ENCODE data around the gene PTGIR. TPM values are rescaled to one million over a fixed set of nuclear protein-coding genes. Genes with fewer than 3 reads are reported as not detected.

The PTGIR gene
- total RNA-seq, 1 donor from 2014 or later = 0.27 TPM

- no peak for DNase-seq
- Mint-ChIP-seq H3K9me3 (ENCODE audit: unreplicated experiment) (peaks cover 13% of the 10 kb centered on the region), H3K4me3 (ENCODE audit: unreplicated experiment) (no peak overlapping the region)
Observed at GRCh38 chr19:46608581-46609345, 16.1 kb downstream of the PTGIR start.

GRCh38 chr19:46608178-46608577 lies 16.7 kb downstream of the PTGIR start:
- peaks cover 9% of the 10 kb centered on the region for H3K36me3 Mint-ChIP-seq (ENCODE audit: unreplicated experiment)
- H3K9me3 Mint-ChIP-seq (ENCODE audit: unreplicated experiment) = peaks cover 13% of the 10 kb centered on the region
- H3K27me3 Mint-ChIP-seq (ENCODE audit: unreplicated experiment) = peaks cover 10% of the 10 kb centered on the region
- peak overlapping the region; percentile 70 for H3K27ac Mint-ChIP-seq (ENCODE audit: unreplicated experiment)
- peak overlapping the region; percentile 38 for H3K4me3 Mint-ChIP-seq (ENCODE audit: unreplicated experiment)
- TF ChIP-seq CTCF (IDR thresholded peaks at IDR 0.05; ENCODE audit: partially characterized antibody, unreplicated experiment) = no peak
- peaks cover 26% of the 10 kb centered on the region for H3K4me1 Mint-ChIP-seq (ENCODE audit: low read depth, unreplicated experiment)
- DNase-seq = no peak

More at GRCh38 chr19:46608581-46609345, 16.1 kb downstream of the PTGIR start:
- peaks cover 22% of the 10 kb centered on the region for H3K4me1 Mint-ChIP-seq (ENCODE audit: low read depth, unreplicated experiment)
- H3K36me3 Mint-ChIP-seq (ENCODE audit: unreplicated experiment) = peaks cover 9% of the 10 kb centered on the region
- no peak for TF ChIP-seq CTCF (IDR thresholded peaks at IDR 0.05; ENCODE audit: partially characterized antibody, unreplicated experiment)
- peaks cover 10% of the 10 kb centered on the region for H3K27me3 Mint-ChIP-seq (ENCODE audit: unreplicated experiment)
- peak overlapping the region; percentile 42 for H3K27ac Mint-ChIP-seq (ENCODE audit: unreplicated experiment)

DNA sequence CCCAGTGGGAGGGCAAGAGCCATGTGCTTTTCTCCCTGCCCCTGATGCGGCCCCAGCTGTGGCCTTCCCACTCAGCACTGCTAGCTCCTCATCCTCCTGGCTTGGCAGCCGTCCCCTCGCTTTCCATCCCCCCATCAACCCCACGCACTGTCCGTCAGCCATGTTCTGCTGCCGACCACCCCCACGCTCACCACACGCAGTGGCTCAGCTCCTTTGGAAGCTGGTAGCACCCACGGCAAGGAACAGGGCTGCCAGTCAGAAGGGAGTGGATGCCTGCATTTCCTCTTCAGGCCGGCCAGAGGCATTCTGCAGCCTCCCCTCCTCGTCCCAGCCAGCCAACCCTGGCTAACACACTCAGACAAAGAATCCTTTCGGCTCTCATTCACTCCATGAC lies 17.4 kb downstream of the PTGIR start:
- Mint-ChIP-seq H3K4me1 (ENCODE audit: low read depth, unreplicated experiment) (peaks cover 29% of the 10 kb centered on the region), H3K9me3 (ENCODE audit: unreplicated experiment) (peaks cover 13% of the 10 kb centered on the region), H3K4me3 (ENCODE audit: unreplicated experiment) (peak overlapping the region; percentile 20), H3K27ac (ENCODE audit: unreplicated experiment) (peak overlapping the region; percentile 70), H3K27me3 (ENCODE audit: unreplicated experiment) (peaks cover 10% of the 10 kb centered on the region), H3K36me3 (ENCODE audit: unreplicated experiment) (peaks cover 9% of the 10 kb centered on the region)
- no peak for TF ChIP-seq CTCF (IDR thresholded peaks at IDR 0.05; ENCODE audit: partially characterized antibody, unreplicated experiment)
- DNase-seq = no peak

- Mint-ChIP-seq H3K4me1 (ENCODE audit: low read depth, unreplicated experiment) (peaks cover 29% of the 10 kb centered on the region), H3K27ac (ENCODE audit: unreplicated experiment) (peak overlapping the region; percentile 65), H3K9me3 (ENCODE audit: unreplicated experiment) (peaks cover 16% of the 10 kb centered on the region), H3K27me3 (ENCODE audit: unreplicated experiment) (peaks cover 12% of the 10 kb centered on the region), H3K36me3 (ENCODE audit: unreplicated experiment) (peaks cover 9% of the 10 kb centered on the region), H3K4me3 (ENCODE audit: unreplicated experiment) (peak overlapping the region; percentile 68)
- DNase-seq = no peak
- no peak for TF ChIP-seq CTCF (IDR thresholded peaks at IDR 0.05; ENCODE audit: partially characterized antibody, unreplicated experiment)
Observed at GRCh38 chr19:46606681-46607447, 18.0 kb downstream of the PTGIR start.

GRCh38 chr19:46606019-46606418 lies 18.9 kb downstream of the PTGIR start:
- peaks cover 29% of the 10 kb centered on the region for H3K4me1 Mint-ChIP-seq (ENCODE audit: low read depth, unreplicated experiment)
- H3K27ac Mint-ChIP-seq (ENCODE audit: unreplicated experiment) = peak overlapping the region; percentile 65
- TF ChIP-seq CTCF (IDR thresholded peaks at IDR 0.05; ENCODE audit: partially characterized antibody, unreplicated experiment) = no peak

More at GRCh38 chr19:46606019-46606418, 18.9 kb downstream of the PTGIR start:
- Mint-ChIP-seq H3K27me3 (ENCODE audit: unreplicated experiment) (peaks cover 14% of the 10 kb centered on the region), H3K9me3 (ENCODE audit: unreplicated experiment) (peaks cover 13% of the 10 kb centered on the region), H3K4me3 (ENCODE audit: unreplicated experiment) (peak overlapping the region; percentile 73), H3K36me3 (ENCODE audit: unreplicated experiment) (peaks cover 9% of the 10 kb centered on the region)
- no peak for DNase-seq

Measured in glutamatergic neuron (in vitro differentiated cells).